HCT116 (cell line): Measurements from ENCODE around the gene OR13J1. TPM values are rescaled to one million over a fixed set of nuclear protein-coding genes. Genes with fewer than 3 reads are reported as not detected.

Source experiments
- ATAC-seq: fragments of 200-7000 bp; cut with Tn5 transposase; 2 replicates; pipeline ENCODE4 v1.9.1; 2020; ENCODE audit warnings: mild to moderate bottlenecking, moderate library complexity
- BruUV-seq: library from RNA; stranded (reverse); fragments of 400-500 nt; replicated peaks from 2 replicates; lab custom pipeline; 2021; lab: Mats Ljungman, UMichigan
- CTCF ChIA-PET: fragments of 300-600 bp; sonication (Branson Sonifier 250); formaldehyde crosslinking; loops from one replicate; lab custom pipeline; 2021; ENCODE audit warnings: antibody characterized with exemption; lab: Charles Lee
- POLR2A ChIA-PET: fragments of 300-600, 350-600 bp; sonication (Branson Sonifier 250); formaldehyde crosslinking; loops from one replicate; lab custom pipeline; 2021; ENCODE audit warnings: antibody characterized with exemption; lab: Charles Lee
- RAD21 ChIA-PET, 2 experiments: fragments of 300-600 bp; sonication (Branson Sonifier 250); formaldehyde crosslinking; loops; one replicate each; lab custom pipeline; 2023; ENCODE audit warnings: low total read pairs in 2 of 2; ENCODE audit not compliant: uncharacterized antibody in 2 of 2, unreplicated experiment in 2 of 2, low non-redundant PET in 1 of 2; lab: Charles Lee
- DNase-seq: peaks from one replicate; pipeline ENCODE4 v3.0.0-alpha.2; 2010; ENCODE audit warnings: low read depth, low spot score
- H2AFZ ChIP-seq: fragments of 200-600 bp; shearing (Covaris generic), sonication (generic); 2 replicates; pipeline ENCODE4 v1.6.1; 2017; ENCODE audit warnings: low read depth, mixed run types, mixed read lengths, antibody characterized with exemption, low read length; ENCODE audit not compliant: poor library complexity, severe bottlenecking
- H3K27ac ChIP-seq: 2 replicates; pipeline ENCODE4 v1.5.1; 2012; ENCODE audit warnings: low read depth, low read length
- H3K27me3 ChIP-seq: fragments of 200-600 bp; sonication (generic); 2 replicates; pipeline ENCODE4 v1.6.1; 2016; ENCODE audit warnings: mixed run types, low read length, mixed read lengths; ENCODE audit not compliant: insufficient read depth
- H3K36me3 ChIP-seq, 2 experiments: fragments of 200-500 bp in 1 of 2; fragments of 200-600 bp in 1 of 2; sonication (Bioruptor generic) in 1 of 2; sonication (generic) in 1 of 2; 2 replicates each; pipeline versions ENCODE4 v1.5.1 to v1.6.1; 2014 to 2016; ENCODE audit warnings: low read length in 2 of 2, inconsistent platforms in 1 of 2, mixed read lengths in 1 of 2, mixed run types in 1 of 2; ENCODE audit not compliant: insufficient read depth in 2 of 2, control insufficient read depth in 1 of 2
- H3K4me1 ChIP-seq, 2 experiments: fragments of 200-600 bp in 1 of 2; sonication (generic) in 1 of 2; 2 replicates each; pipeline versions ENCODE4 v1.5.1 to v1.6.1; 2012 to 2017; ENCODE audit warnings: low read length in 2 of 2, inconsistent platforms in 1 of 2, mild to moderate bottlenecking in 1 of 2, mixed read lengths in 1 of 2, mixed run types in 1 of 2, moderate library complexity in 1 of 2; ENCODE audit not compliant: insufficient read depth in 2 of 2, control insufficient read depth in 1 of 2
- H3K4me2 ChIP-seq: fragments of 200-600 bp; sonication (generic); 2 replicates; pipeline ENCODE4 v1.6.1; 2017; ENCODE audit warnings: mixed run types, low read length, mixed read lengths
- H3K4me3 ChIP-seq, 2 experiments: fragments of 200-600 bp in 1 of 2; sonication (generic) in 1 of 2; replicated peaks in 1 of 2; 2 replicates each; pipeline ENCODE4 v1.5.1; 2011 to 2016; ENCODE audit warnings: low read length in 2 of 2, control low read depth in 1 of 2, low read depth in 1 of 2, mild to moderate bottlenecking in 1 of 2, mixed read lengths in 1 of 2, mixed run types in 1 of 2
- H3K79me2 ChIP-seq: fragments of 200-600 bp; sonication (generic); 2 replicates; pipeline ENCODE4 v1.6.1; 2017; ENCODE audit warnings: mild to moderate bottlenecking, mixed run types, low read length, moderate library complexity, mixed read lengths; ENCODE audit not compliant: insufficient read depth
- H3K9ac ChIP-seq: fragments of 200-600 bp; sonication (generic); 2 replicates; pipeline ENCODE4 v1.6.1; 2016; ENCODE audit warnings: low read length, mixed read lengths
- H3K9me2 ChIP-seq: fragments of 200-600 bp; sonication (generic), shearing (Covaris generic); 2 replicates; pipeline ENCODE4 v1.6.1; 2017; ENCODE audit warnings: mixed run types, mild to moderate bottlenecking, moderate library complexity; ENCODE audit not compliant: insufficient read depth
- H3K9me3 ChIP-seq, 2 experiments: fragments of 200-500 bp in 1 of 2; fragments of 200-600 bp in 1 of 2; sonication (Bioruptor generic) in 1 of 2; sonication (generic) in 1 of 2; 2 replicates each; pipeline ENCODE4 v1.6.1; 2014 to 2017; ENCODE audit warnings: low read length in 2 of 2, mixed read lengths in 2 of 2, inconsistent platforms in 1 of 2, low read depth in 1 of 2, mild to moderate bottlenecking in 1 of 2, mixed run types in 1 of 2, moderate library complexity in 1 of 2; ENCODE audit not compliant: control insufficient read depth in 1 of 2, insufficient read depth in 1 of 2
- H4K20me1 ChIP-seq: fragments of 200-600 bp; sonication (generic), shearing (Covaris generic); 2 replicates; pipeline ENCODE4 v1.6.1; 2017; ENCODE audit warnings: mixed run types, mild to moderate bottlenecking, moderate library complexity; ENCODE audit not compliant: insufficient read depth
- ATF3 ChIP-seq: IDR thresholded peaks from 2 replicates; pipeline ENCODE4 v1.6.1; 2012
- CEBPB ChIP-seq: IDR thresholded peaks from 2 replicates; pipeline ENCODE4 v1.6.1; 2012; ENCODE audit warnings: low read depth
- EGR1 ChIP-seq: IDR thresholded peaks from 2 replicates; pipeline ENCODE4 v1.6.1; 2012; ENCODE audit warnings: low read depth
- EZH2phosphoT487 ChIP-seq: fragments of 200-600 bp; IDR thresholded peaks from 2 replicates; pipeline ENCODE4 v1.6.1; 2018; ENCODE audit warnings: antibody characterized with exemption, borderline replicate concordance
- MAX ChIP-seq: IDR thresholded peaks from 2 replicates; pipeline ENCODE4 v1.6.1; 2012
- REST ChIP-seq: IDR thresholded peaks from 2 replicates; pipeline ENCODE4 v1.6.1; 2012; ENCODE audit warnings: low read depth
- SRF ChIP-seq: IDR thresholded peaks from 2 replicates; pipeline ENCODE4 v1.6.1; 2012; ENCODE audit warnings: low read depth
- TCF7L2 ChIP-seq: IDR thresholded peaks from 2 replicates; pipeline ENCODE4 v1.7.0; 2011; ENCODE audit warnings: borderline replicate concordance, inconsistent platforms; ENCODE audit not compliant: insufficient read depth, insufficient read length; ENCODE audit errors: extremely low read depth
- ZBTB33 ChIP-seq: IDR thresholded peaks from 2 replicates; pipeline ENCODE4 v1.6.1; 2011; ENCODE audit warnings: mild to moderate bottlenecking, low read length, moderate library complexity; ENCODE audit not compliant: insufficient replicate concordance; ENCODE audit errors: extremely low read depth
- ZNF274 ChIP-seq: fragments of 200-500 bp; sonication (Bioruptor generic); IDR thresholded peaks from 2 replicates; pipeline ENCODE4 v1.6.1; 2014; ENCODE audit warnings: mild to moderate bottlenecking, low read depth, low read length, inconsistent platforms
- intact Hi-C: fragments of 100-400 bp; cut with micrococcal nuclease; formaldehyde crosslinking; loops from 2 replicates; pipeline ENCODE4 v1.10.0; 2022
- total RNA-seq: library from RNA; stranded (reverse); gene quantifications from one replicate; pipeline ENCODE4 v1.2.1, GENCODE V29; 2021; ENCODE audit not compliant: unreplicated experiment

OR13J1 gene
- total RNA-seq, 1 experiment from 2014 or later = not detected

GRCh38 chr9:35842795-35843194 is 27.4 kb downstream of the OR13J1 start:
- ChIA-PET RAD21 (no interaction called here), POLR2A (no interaction called here), CTCF (no interaction called here)
- Histone ChIP-seq H3K4me3 (no peak overlapping the region), H3K36me3 (no peaks in the 10 kb centered on the region), H3K4me1 (peaks cover 0 to 13% of the 10 kb centered on the region in 2 experiments; a peak in 2 of 4 replicates), H3K9me2 (no peaks in the 10 kb centered on the region), H3K79me2 (no peaks in the 10 kb centered on the region), H3K9ac (no peak overlapping the region), H3K27ac (no peak overlapping the region), H4K20me1 (no peaks in the 10 kb centered on the region), H2AFZ (no peak overlapping the region), H3K4me2 (no peak overlapping the region), H3K27me3 (no peaks in the 10 kb centered on the region), H3K9me3 (no peaks in the 10 kb centered on the region)
- TF ChIP-seq EZH2phosphoT487 = no peak
- no peak for TF ChIP-seq SRF
- TF ChIP-seq ZBTB33 = no peak
- DNase-seq (no peak), ATAC-seq (no peak)
- intact Hi-C loops = no loop called here
- BruUV-seq = no TSS peak

- BruUV-seq = no TSS peak
- Histone ChIP-seq H3K4me1 (peaks cover 0 to 13% of the 10 kb centered on the region in 2 experiments; a peak in 2 of 4 replicates), H3K9me2 (no peaks in the 10 kb centered on the region), H3K4me3 (no peak overlapping the region), H3K27me3 (no peaks in the 10 kb centered on the region), H2AFZ (no peak overlapping the region), H4K20me1 (no peaks in the 10 kb centered on the region), H3K36me3 (no peaks in the 10 kb centered on the region), H3K4me2 (no peak overlapping the region), H3K79me2 (no peaks in the 10 kb centered on the region), H3K9me3 (no peaks in the 10 kb centered on the region), H3K9ac (no peak overlapping the region), H3K27ac (no peak overlapping the region)
- POLR2A ChIA-PET = no interaction called here
- CTCF ChIA-PET = no interaction called here
- intact Hi-C loops = no loop called here
- RAD21 ChIA-PET = no interaction called here
- DNase-seq (no peak), ATAC-seq (no peak)
- TF ChIP-seq ZBTB33 (no peak), ATF3 (no peak), CEBPB (no peak), REST (no peak), TCF7L2 (no peak), EGR1 (no peak), MAX (no peak), ZNF274 (no peak)
These were observed 28.0 kb downstream of the OR13J1 start for GRCh38 chr9:35842020-35842745.
